Stomach (tissue), 9 donors: Measurements from ENCODE around the gene UBE2U. TPM values are rescaled to one million over a fixed set of nuclear protein-coding genes. Genes with fewer than 3 reads are reported as not detected.

Source experiments
- DNase-seq, 2 donors: peaks; one replicate each; pipeline versions ENCODE4 v3.0.0 to v3.0.0-alpha.2; 2013 to 2019
- H3K27ac ChIP-seq, 5 donors: fragments of 200-600 bp in 4 of 5; sonication (generic) in 4 of 5; one replicate each; pipeline ENCODE4 v1.5.1; 2013 to 2019; ENCODE audit warnings: mild to moderate bottlenecking in 1 of 5, moderate library complexity in 1 of 5
- H3K27me3 ChIP-seq, 3 donors: fragments of 200-600 bp; sonication (generic); one replicate each; pipeline ENCODE4 v1.5.1; 2017 to 2019; ENCODE audit warnings: mixed run types in 1 of 3
- H3K36me3 ChIP-seq, 4 donors: fragments of 200-600 bp; sonication (generic); 1 replicate in 3 of 4; 2 replicates in 1 of 4; pipeline ENCODE4 v1.5.1; 2016 to 2019
- H3K4me1 ChIP-seq, 4 donors: fragments of 200-600 bp; sonication (generic); one replicate each; pipeline ENCODE4 v1.5.1; 2016 to 2019
- H3K4me3 ChIP-seq, 4 donors: fragments of 200-600 bp; sonication (generic) in 3 of 4; one replicate each; pipeline ENCODE4 v1.5.1; 2016 to 2019; ENCODE audit warnings: mild to moderate bottlenecking in 1 of 4
- H3K9me3 ChIP-seq, 4 donors: fragments of 200-600 bp; sonication (generic); one replicate each; pipeline ENCODE4 v1.5.1; 2016 to 2019
- CTCF ChIP-seq, 7 experiments: fragments of 450-650 bp in 4 of 7; fragments of 200-600 bp in 3 of 7; sonication (generic) in 3 of 7; IDR thresholded peaks; one replicate each; pipeline ENCODE4 v1.5.1; 2016 to 2019; ENCODE audit warnings: antibody characterized with exemption in 7 of 7, control low read depth in 2 of 7, mild to moderate bottlenecking in 1 of 7
- EP300 ChIP-seq: sonication (generic); formaldehyde crosslinking; IDR thresholded peaks from one replicate; pipeline ENCODE4 v1.6.1; 2017; ENCODE audit warnings: antibody characterized with exemption
- POLR2A ChIP-seq, 4 donors: fragments of 450-650 bp; IDR thresholded peaks; one replicate each; pipeline ENCODE4 v1.6.1; 2016; ENCODE audit warnings: antibody characterized with exemption in 4 of 4, control low read depth in 2 of 4, mild to moderate bottlenecking in 1 of 4, moderate library complexity in 1 of 4
- POLR2AphosphoS5 ChIP-seq, 3 donors: sonication (generic); formaldehyde crosslinking; IDR thresholded peaks; one replicate each; pipeline ENCODE4 v1.6.1; 2016; ENCODE audit warnings: antibody characterized with exemption in 3 of 3
- WGBS, 5 donors: extraction: QIAGEN DNeasy Blood & Tissue Kit in 3 of 5; methylation state at CpG; one replicate each; pipeline versions ENCODE4 v1.1.5 to v1.1.7; 2013 to 2018; 5-methylcytosine and 5-hydroxymethylcytosine counted together
- intact Hi-C: fragments of 100-400 bp; cut with DNase I; formaldehyde crosslinking; loops from one replicate; pipeline ENCODE4 v1.15.1; 2023; ENCODE audit warnings: low total_unique reads
- polyA plus RNA-seq, 3 donors: library from polyadenylated mRNA; stranded (reverse); fragments of 200-250 nt; gene quantifications; one replicate each; pipeline ENCODE4 v1.2.3, GENCODE V29; 2013
- total RNA-seq, 5 donors: library from RNA; depleted of rRNA; stranded (reverse); fragments of >200 nt; gene quantifications; one replicate each; pipeline versions ENCODE4 v1.1.0 to v1.2.3, GENCODE V29; 2014 to 2016
- donor health status: healthy with polysubstance abuse.
- donor health status: Bipolar disorder and iron deficiency.
- donor health status: healthy.

UBE2U gene
- total and polyA plus RNA-seq, 8 donors: 0.08 TPM; not detected in 7

GRCh38 chr1:64291931-64292330 is 88.5 kb downstream of the UBE2U start:
- Histone ChIP-seq H3K4me1 (no peaks in the 10 kb centered on the region), H3K27me3 (no peaks in the 10 kb centered on the region), H3K9me3 (peaks cover 0 to 5% (median 0%) of the 10 kb centered on the region in 4 donors), H3K27ac (no peak overlapping the region), H3K4me3 (no peak overlapping the region), H3K36me3 (no peaks in the 10 kb centered on the region)
- intact Hi-C loops: no loop called here
- no peak for DNase-seq
- 77 to 92% (median 84%) methylated on average over 4 of the region's 4 CpGs for WGBS, 5 donors
- TF ChIP-seq POLR2AphosphoS5 (IDR thresholded peaks at IDR 0.05): no peak
- no peak for TF ChIP-seq EP300
- TF ChIP-seq POLR2A (IDR thresholded peaks at IDR 0.05): no peak
- no peak for TF ChIP-seq CTCF (IDR thresholded peaks at IDR 0.05)

- no peaks in the 10 kb centered on the region for H3K27me3 ChIP-seq
- no peaks in the 10 kb centered on the region for H3K4me1 ChIP-seq
- H3K9me3 ChIP-seq: peaks cover 0 to 5% (median 0%) of the 10 kb centered on the region in 4 donors
- intact Hi-C loops: no loop called here
- DNase-seq: no peak
- WGBS, 5 donors: 88 to 96% (median 94%) methylated on average over 1 of the region's 1 CpG
- no peak overlapping the region for H3K27ac ChIP-seq
- H3K4me3 ChIP-seq: no peak overlapping the region
- TF ChIP-seq POLR2AphosphoS5 (IDR thresholded peaks at IDR 0.05): no peak
- no peak for TF ChIP-seq CTCF (IDR thresholded peaks at IDR 0.05)
- no peak for TF ChIP-seq POLR2A (IDR thresholded peaks at IDR 0.05)
- no peak for TF ChIP-seq EP300
- no peaks in the 10 kb centered on the region for H3K36me3 ChIP-seq
These were observed 89.0 kb downstream of the UBE2U start for GRCh38 chr1:64292399-64292798.

GRCh38 chr1:64293820-64294219 is 90.4 kb downstream of the UBE2U start:
- H3K4me1 ChIP-seq: no peaks in the 10 kb centered on the region
- no peaks in the 10 kb centered on the region for H3K36me3 ChIP-seq
- intact Hi-C loops: no loop called here
- no peak for DNase-seq
- H3K27me3 ChIP-seq: no peaks in the 10 kb centered on the region
- no peak overlapping the region for H3K27ac ChIP-seq
- peaks cover 0 to 5% (median 0%) of the 10 kb centered on the region in 4 donors for H3K9me3 ChIP-seq
- WGBS, 5 donors: 49 to 73% (median 67%) methylated on average over 4 of the region's 4 CpGs
- no peak overlapping the region for H3K4me3 ChIP-seq
- TF ChIP-seq POLR2A (IDR thresholded peaks at IDR 0.05): no peak
- no peak for TF ChIP-seq CTCF (IDR thresholded peaks at IDR 0.05)
- TF ChIP-seq POLR2AphosphoS5 (IDR thresholded peaks at IDR 0.05): no peak
- no peak for TF ChIP-seq EP300

GRCh38 chr1:64295136-64295535 is 91.7 kb downstream of the UBE2U start:
- Histone ChIP-seq H3K4me1 (no peaks in the 10 kb centered on the region), H3K4me3 (no peak overlapping the region), H3K9me3 (peaks cover 0 to 5% (median 0%) of the 10 kb centered on the region in 4 donors), H3K27me3 (no peaks in the 10 kb centered on the region), H3K27ac (no peak overlapping the region), H3K36me3 (no peaks in the 10 kb centered on the region)
- 30 to 38% (median 35%) methylated on average over 2 of the region's 2 CpGs for WGBS, 5 donors
- TF ChIP-seq POLR2AphosphoS5 (IDR thresholded peaks at IDR 0.05): no peak
- no peak for TF ChIP-seq EP300
- no peak for TF ChIP-seq CTCF (IDR thresholded peaks at IDR 0.05)
- no peak for TF ChIP-seq POLR2A (IDR thresholded peaks at IDR 0.05)
- no peak for DNase-seq
- intact Hi-C loops: no loop called here
